Colonic mucosa (tissue), 4 donors: ENCODE measurements around the gene RHOJ. TPM values are rescaled to one million over a fixed set of nuclear protein-coding genes. Genes with fewer than 3 reads are reported as not detected.
A peak's percentile ranks its signal among the peaks of the same experiment; 100 is the strongest.
"Not testable (repeated sequence)": the region's sequence is repeated elsewhere in the genome, so short reads cannot be mapped to it uniquely, and the experiment has no call there.

Experiments used
- DNase-seq: peaks from one replicate; pipeline ENCODE4 v3.0.0-alpha.2; 2020
- H3K27ac ChIP-seq: fragments of 200-600 bp; one replicate; pipeline ENCODE4 v1.8.0; 2021
- H3K27me3 ChIP-seq: fragments of 200-600 bp; one replicate; pipeline ENCODE4 v1.8.0; 2021
- H3K36me3 ChIP-seq: fragments of 200-600 bp; one replicate; pipeline ENCODE4 v1.8.0; 2021
- H3K4me1 ChIP-seq: fragments of 200-600 bp; one replicate; pipeline ENCODE4 v1.8.0; 2021; ENCODE audit warnings: mild to moderate bottlenecking
- H3K4me3 ChIP-seq: fragments of 200-600 bp; one replicate; pipeline ENCODE4 v1.8.0; 2021
- H3K9ac ChIP-seq, 2 donors: one replicate each; pipeline ENCODE4 v1.7.0; 2013; ENCODE audit warnings: control low read depth in 2 of 2, low read depth in 2 of 2, low read length in 2 of 2
- H3K9me3 ChIP-seq: fragments of 200-600 bp; one replicate; pipeline ENCODE4 v1.8.0; 2021
- CTCF ChIP-seq: fragments of 200-600 bp; IDR thresholded peaks from one replicate; pipeline ENCODE4 v1.8.0; 2022; ENCODE audit warnings: antibody characterized with exemption, mild to moderate bottlenecking
- intact Hi-C: fragments of 100-400 bp; cut with DNase I; formaldehyde crosslinking; loops from one replicate; pipeline ENCODE4 v1.14.1; 2022
- total RNA-seq, 2 donors: library from RNA; stranded (reverse); fragmentation: NEBNext Ultra II Directional in 1 of 2; extraction: Animal tissue kit (Norgen Biotek cat#: 25700) in 1 of 2; gene quantifications; one replicate each; pipeline ENCODE4 v1.2.1, GENCODE V29; 2021
- donor health status: healthy.
- donor health status: DM: no; HTN: no; CAD: no.
- donor health status: DM: no; HTN: no; CAD: no.

The RHOJ gene
- total RNA-seq, 2 donors from 2014 or later: 3.0 to 7.6 TPM

- H3K27ac ChIP-seq: no peak overlapping the region
- intact Hi-C loops: no loop called here
- no peak overlapping the region for H3K4me3 ChIP-seq
- no peaks in the 10 kb centered on the region for H3K27me3 ChIP-seq
- no peak overlapping the region for H3K9ac ChIP-seq
- TF ChIP-seq CTCF: no peak
- no peaks in the 10 kb centered on the region for H3K36me3 ChIP-seq
- no peaks in the 10 kb centered on the region for H3K9me3 ChIP-seq
- H3K4me1 ChIP-seq: no peaks in the 10 kb centered on the region
- peak; percentile 21 for DNase-seq
Observed at GRCh38 chr14:63273717-63274655, 69.7 kb downstream of the RHOJ start.

GRCh38 chr14:63275611-63276010, 71.4 kb downstream of the RHOJ start:
- no peaks in the 10 kb centered on the region for H3K27me3 ChIP-seq
- no peak overlapping the region for H3K9ac ChIP-seq
- H3K9me3 ChIP-seq: no peaks in the 10 kb centered on the region
- no peaks in the 10 kb centered on the region for H3K4me1 ChIP-seq
- intact Hi-C loops: loop anchor here (2.0 to 5.0 kb wide), 3 partner anchors 101 to 1113 kb away; no protein-coding TSS in a partner anchor
- H3K4me3 ChIP-seq: no peak overlapping the region
- no peak for DNase-seq
- no peaks in the 10 kb centered on the region for H3K36me3 ChIP-seq
- TF ChIP-seq CTCF: no peak
- H3K27ac ChIP-seq: no peak overlapping the region

- intact Hi-C loops: loop anchor here (2.0 to 5.0 kb wide), 3 partner anchors 101 to 1114 kb away; no protein-coding TSS in a partner anchor
Observed at GRCh38 chr14:63276016-63276415, 71.8 kb downstream of the RHOJ start.

GRCh38 chr14:63276492-63277342, 72.5 kb downstream of the RHOJ start:
- TF ChIP-seq CTCF: peak; percentile 54
- intact Hi-C loops: loop anchor here (2.0 to 5.0 kb wide), 3 partner anchors 102 to 1114 kb away; no protein-coding TSS in a partner anchor

More at GRCh38 chr14:63276016-63276415, 71.8 kb downstream of the RHOJ start:
- H3K4me1 ChIP-seq: no peaks in the 10 kb centered on the region
- no peaks in the 10 kb centered on the region for H3K36me3 ChIP-seq
- no peak overlapping the region for H3K4me3 ChIP-seq
- H3K9me3 ChIP-seq: no peaks in the 10 kb centered on the region
- DNase-seq: no peak
- no peaks in the 10 kb centered on the region for H3K27me3 ChIP-seq
- H3K9ac ChIP-seq: no peak overlapping the region
- no peak overlapping the region for H3K27ac ChIP-seq
- TF ChIP-seq CTCF: no peak

GRCh38 chr14:63277591-63278183, 73.4 kb downstream of the RHOJ start:
- Histone ChIP-seq H3K9ac (no peak overlapping the region), H3K4me1 (no peaks in the 10 kb centered on the region), H3K36me3 (no peaks in the 10 kb centered on the region), H3K9me3 (no peaks in the 10 kb centered on the region), H3K27ac (no peak overlapping the region), H3K27me3 (no peaks in the 10 kb centered on the region), H3K4me3 (no peak overlapping the region)
- no peak for TF ChIP-seq CTCF
- no peak for DNase-seq
- intact Hi-C loops: loop anchor here (2.0 to 5.0 kb wide), 3 partner anchors 103 to 1115 kb away; no protein-coding TSS in a partner anchor

More at GRCh38 chr14:63276492-63277342, 72.5 kb downstream of the RHOJ start:
- Histone ChIP-seq H3K4me3 (no peak overlapping the region), H3K4me1 (no peaks in the 10 kb centered on the region), H3K9ac (no peak overlapping the region), H3K27me3 (no peaks in the 10 kb centered on the region), H3K36me3 (no peaks in the 10 kb centered on the region), H3K9me3 (no peaks in the 10 kb centered on the region), H3K27ac (no peak overlapping the region)
- no peak for DNase-seq

- not testable (repeated sequence) for H3K9ac ChIP-seq, DNase-seq, H3K4me3 ChIP-seq, H3K36me3 ChIP-seq, H3K27ac ChIP-seq, H3K4me1 ChIP-seq, H3K9me3 ChIP-seq, H3K27me3 ChIP-seq
- intact Hi-C loops: loop anchor here (5.0 kb wide), 2 partner anchors 1103 to 1118 kb away; no protein-coding TSS in a partner anchor
Observed at GRCh38 chr14:63279933-63280332, 75.7 kb downstream of the RHOJ start.
